ENCODE measurements around the gene POLD2.

Gene POLD2

GRCh38 chr7:44150966-44151941, 27.9 kb upstream of the POLD2 start:
- H3K27me3 ChIP-seq (ENCODE audit: insufficient read depth, low read length, poor library complexity, severe bottlenecking) = no peaks in the 10 kb centered on the region
- no peak overlapping the region for H3K4me3 ChIP-seq (ENCODE audit: low read length, poor library complexity, severe bottlenecking)
- no peaks in the 10 kb centered on the region for H3K9me3 ChIP-seq (ENCODE audit: insufficient read depth, low read depth, low read length)
- H3K9ac ChIP-seq (ENCODE audit: low read depth, low read length, poor library complexity, severe bottlenecking) = no peak overlapping the region
- no peaks in the 10 kb centered on the region for H4K20me1 ChIP-seq (ENCODE audit: insufficient read depth, low read length, poor library complexity, severe bottlenecking)
- H3K9me2 ChIP-seq (replicated peaks; ENCODE audit: low read depth, low read length) = no peaks in the 10 kb centered on the region
- no peaks in the 10 kb centered on the region for H3K79me2 ChIP-seq (ENCODE audit: insufficient read depth, low read length)
- H3K4me1 ChIP-seq (ENCODE audit: insufficient read depth, low read length, poor library complexity, severe bottlenecking) = no peaks in the 10 kb centered on the region
- no peaks in the 10 kb centered on the region for H3K36me3 ChIP-seq (ENCODE audit: insufficient read depth, low read length)
- TF ChIP-seq CTCF (conservative IDR thresholded peaks at IDR 0.05; ENCODE audit: low read length) = no peak
- no peak for TF ChIP-seq EZH2phosphoT487 (IDR thresholded peaks at IDR 0.05; ENCODE audit: borderline replicate concordance)
- H3K4me2 ChIP-seq (ENCODE audit: low read depth, low read length, poor library complexity, severe bottlenecking) = no peak overlapping the region
- no peaks in the 10 kb centered on the region for H3F3A ChIP-seq (ENCODE audit: low read depth)
- H2AFZ ChIP-seq (ENCODE audit: low read length) = no peak overlapping the region

- Histone ChIP-seq H3K79me2 (ENCODE audit: insufficient read depth, low read length) (no peaks in the 10 kb centered on the region), H3K9ac (ENCODE audit: low read depth, low read length, poor library complexity, severe bottlenecking) (no peak overlapping the region), H3K9me3 (ENCODE audit: insufficient read depth, low read depth, low read length) (no peaks in the 10 kb centered on the region), H4K20me1 (ENCODE audit: insufficient read depth, low read length, poor library complexity, severe bottlenecking) (no peaks in the 10 kb centered on the region), H3K4me3 (ENCODE audit: low read length, poor library complexity, severe bottlenecking) (no peak overlapping the region), H3K27me3 (ENCODE audit: insufficient read depth, low read length, poor library complexity, severe bottlenecking) (no peaks in the 10 kb centered on the region), H3K9me2 (replicated peaks; ENCODE audit: low read depth, low read length) (no peaks in the 10 kb centered on the region), H3F3A (ENCODE audit: low read depth) (no peaks in the 10 kb centered on the region), H3K36me3 (ENCODE audit: insufficient read depth, low read length) (no peaks in the 10 kb centered on the region), H3K4me1 (ENCODE audit: insufficient read depth, low read length, poor library complexity, severe bottlenecking) (no peaks in the 10 kb centered on the region), H3K4me2 (ENCODE audit: low read depth, low read length, poor library complexity, severe bottlenecking) (no peak overlapping the region), H2AFZ (ENCODE audit: low read length) (no peak overlapping the region)
- no peak for TF ChIP-seq EZH2phosphoT487 (IDR thresholded peaks at IDR 0.05; ENCODE audit: borderline replicate concordance)
Observed at GRCh38 chr7:44150466-44150832, 27.1 kb upstream of the POLD2 start.

GRCh38 chr7:44149571-44150465, 26.5 kb upstream of the POLD2 start:
- Histone ChIP-seq H3K9me3 (ENCODE audit: insufficient read depth, low read depth, low read length) (no peaks in the 10 kb centered on the region), H3K4me3 (ENCODE audit: low read length, poor library complexity, severe bottlenecking) (no peak overlapping the region), H3K9me2 (replicated peaks; ENCODE audit: low read depth, low read length) (no peaks in the 10 kb centered on the region), H3K4me1 (ENCODE audit: insufficient read depth, low read length, poor library complexity, severe bottlenecking) (no peaks in the 10 kb centered on the region), H3K79me2 (ENCODE audit: insufficient read depth, low read length) (no peaks in the 10 kb centered on the region), H2AFZ (ENCODE audit: low read length) (no peak overlapping the region), H3K36me3 (ENCODE audit: insufficient read depth, low read length) (no peaks in the 10 kb centered on the region), H3K9ac (ENCODE audit: low read depth, low read length, poor library complexity, severe bottlenecking) (no peak overlapping the region), H4K20me1 (ENCODE audit: insufficient read depth, low read length, poor library complexity, severe bottlenecking) (no peaks in the 10 kb centered on the region), H3K4me2 (ENCODE audit: low read depth, low read length, poor library complexity, severe bottlenecking) (no peak overlapping the region), H3K27me3 (ENCODE audit: insufficient read depth, low read length, poor library complexity, severe bottlenecking) (no peaks in the 10 kb centered on the region), H3F3A (ENCODE audit: low read depth) (no peaks in the 10 kb centered on the region)
- TF ChIP-seq CTCF (conservative IDR thresholded peaks at IDR 0.05; ENCODE audit: low read length) = no peak

Measured in Loucy (cell line).